Breast epithelium (tissue), 4 donors: Measurements from ENCODE around the gene SS18L1. TPM values are rescaled to one million over a fixed set of nuclear protein-coding genes. Genes with fewer than 3 reads are reported as not detected.

Source experiments
- DNase-seq, 2 donors: peaks; one replicate each; pipeline ENCODE4 v3.0.0-alpha.2; 2019; ENCODE audit warnings: low spot score in 2 of 2
- H3K27ac ChIP-seq, 2 donors: fragments of 200-600 bp; sonication (generic) in 1 of 2; one replicate each; pipeline ENCODE4 v1.5.1; 2016 to 2019; ENCODE audit warnings: mild to moderate bottlenecking in 1 of 2
- H3K27me3 ChIP-seq, 2 donors: fragments of 200-600 bp; sonication (generic) in 1 of 2; one replicate each; pipeline versions ENCODE4 v1.5.1 to v1.6.0; 2017 to 2019; ENCODE audit warnings: control low read depth in 1 of 2, mild to moderate bottlenecking in 1 of 2
- H3K36me3 ChIP-seq: fragments of 200-600 bp; one replicate; pipeline ENCODE4 v1.5.1; 2019
- H3K4me1 ChIP-seq, 2 donors: fragments of 200-600 bp; sonication (generic); one replicate each; pipeline ENCODE4 v1.5.1; 2016 to 2019; ENCODE audit warnings: control low read depth in 1 of 2
- H3K4me3 ChIP-seq, 3 donors: fragments of 200-600 bp; sonication (generic); 1 replicate in 2 of 3; 2 replicates in 1 of 3; pipeline ENCODE4 v1.5.1; 2016 to 2019; ENCODE audit warnings: mild to moderate bottlenecking in 3 of 3, moderate library complexity in 2 of 3
- H3K9me3 ChIP-seq, 2 donors: fragments of 200-600 bp; sonication (generic) in 1 of 2; one replicate each; pipeline ENCODE4 v1.5.1; 2016 to 2019; ENCODE audit warnings: control low read depth in 1 of 2
- POLR2A ChIP-seq: fragments of 450-650 bp; IDR thresholded peaks from one replicate; pipeline ENCODE4 v1.6.1; 2016; ENCODE audit warnings: antibody characterized with exemption, mild to moderate bottlenecking, moderate library complexity
- POLR2AphosphoS5 ChIP-seq, 3 donors: sonication (generic); formaldehyde crosslinking; IDR thresholded peaks; one replicate each; pipeline ENCODE4 v1.6.1; 2017; ENCODE audit warnings: antibody characterized with exemption in 3 of 3
- intact Hi-C: fragments of 100-400 bp; cut with DNase I; formaldehyde crosslinking; loops from one replicate; pipeline ENCODE4 v1.15.1; 2023; ENCODE audit warnings: low total_unique reads
- total RNA-seq, 3 donors: library from RNA; depleted of rRNA; stranded (reverse); fragments of >200 nt; gene quantifications; one replicate each; pipeline ENCODE4 v1.1.0, GENCODE V29; 2016
- TF ChIP-seq, protein P1 (sequence below), 3 donors: fragments of 450-650 bp; IDR thresholded peaks; one replicate each; pipeline ENCODE4 v1.5.1; 2016 to 2017; ENCODE audit warnings: antibody characterized with exemption in 3 of 3, mild to moderate bottlenecking in 3 of 3, moderate library complexity in 3 of 3

SS18L1 gene
- total RNA-seq, 3 donors from 2014 or later, result 12.5 to 18.4 (median 14.4) TPM

DNA sequence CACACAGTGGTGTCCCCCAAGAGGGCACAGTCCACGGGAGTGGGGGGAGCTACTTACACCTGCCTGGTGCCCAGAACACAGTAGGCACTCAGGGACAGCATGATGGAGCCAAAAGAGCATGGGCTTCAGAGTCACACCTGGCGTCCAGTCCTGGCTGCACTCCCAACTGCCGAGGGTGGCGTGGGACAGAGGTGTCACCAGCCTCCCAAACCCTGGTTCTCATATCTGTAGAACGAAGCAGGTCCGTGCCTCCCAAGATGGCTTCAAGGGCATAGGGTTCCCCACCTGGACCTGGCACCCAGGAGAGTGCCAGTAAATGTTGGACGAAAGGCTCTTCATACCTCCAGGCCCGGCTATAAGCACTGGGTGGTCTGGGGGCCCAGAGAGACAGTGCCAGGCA, 67.6 kb downstream of the SS18L1 start:
- Histone ChIP-seq H3K4me1 (no peaks in the 10 kb centered on the region), H3K27ac (no peak overlapping the region), H3K9me3 (no peaks in the 10 kb centered on the region), H3K27me3 (peaks cover 6 to 51% of the 10 kb centered on the region in 2 donors), H3K36me3 (no peaks in the 10 kb centered on the region), H3K4me3 (no peak overlapping the region)
- DNase-seq, result no peak
- intact Hi-C loops, result no loop called here
- no peak for TF ChIP-seq POLR2A
- TF ChIP-seq, protein P1, sequence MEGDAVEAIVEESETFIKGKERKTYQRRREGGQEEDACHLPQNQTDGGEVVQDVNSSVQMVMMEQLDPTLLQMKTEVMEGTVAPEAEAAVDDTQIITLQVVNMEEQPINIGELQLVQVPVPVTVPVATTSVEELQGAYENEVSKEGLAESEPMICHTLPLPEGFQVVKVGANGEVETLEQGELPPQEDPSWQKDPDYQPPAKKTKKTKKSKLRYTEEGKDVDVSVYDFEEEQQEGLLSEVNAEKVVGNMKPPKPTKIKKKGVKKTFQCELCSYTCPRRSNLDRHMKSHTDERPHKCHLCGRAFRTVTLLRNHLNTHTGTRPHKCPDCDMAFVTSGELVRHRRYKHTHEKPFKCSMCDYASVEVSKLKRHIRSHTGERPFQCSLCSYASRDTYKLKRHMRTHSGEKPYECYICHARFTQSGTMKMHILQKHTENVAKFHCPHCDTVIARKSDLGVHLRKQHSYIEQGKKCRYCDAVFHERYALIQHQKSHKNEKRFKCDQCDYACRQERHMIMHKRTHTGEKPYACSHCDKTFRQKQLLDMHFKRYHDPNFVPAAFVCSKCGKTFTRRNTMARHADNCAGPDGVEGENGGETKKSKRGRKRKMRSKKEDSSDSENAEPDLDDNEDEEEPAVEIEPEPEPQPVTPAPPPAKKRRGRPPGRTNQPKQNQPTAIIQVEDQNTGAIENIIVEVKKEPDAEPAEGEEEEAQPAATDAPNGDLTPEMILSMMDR (IDR thresholded peaks at IDR 0.05), result no peak
- no peak for TF ChIP-seq POLR2AphosphoS5 (IDR thresholded peaks at IDR 0.05)

DNA sequence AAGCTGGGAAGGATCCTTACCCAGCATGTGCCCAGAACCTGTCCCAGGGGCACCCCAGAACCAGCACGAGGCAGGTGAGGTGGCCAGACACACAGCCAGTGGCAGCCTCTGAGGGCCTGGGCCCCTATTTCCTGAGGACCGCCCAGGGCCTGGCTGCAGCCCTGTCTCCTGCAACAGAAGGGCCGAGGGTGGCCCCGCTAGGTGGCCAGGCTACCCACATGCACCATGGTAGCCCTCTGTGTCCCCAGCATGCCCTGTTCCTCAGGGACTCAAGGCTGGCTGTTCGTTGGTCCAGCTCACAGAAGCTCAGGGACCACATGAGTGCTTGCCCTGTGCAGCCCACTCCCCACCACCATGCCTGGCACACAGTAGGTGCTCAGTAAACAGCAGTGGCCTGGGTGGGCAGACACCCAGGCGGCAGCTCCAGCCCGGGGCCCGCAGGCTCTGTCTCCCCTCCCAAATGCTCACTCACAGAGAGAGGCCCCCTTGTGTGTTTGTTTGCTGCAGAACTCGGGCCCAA, 68.3 kb downstream of the SS18L1 start:
- no peak overlapping the region for H3K4me3 ChIP-seq
- H3K4me1 ChIP-seq, result no peaks in the 10 kb centered on the region
- H3K9me3 ChIP-seq, result no peaks in the 10 kb centered on the region
- TF ChIP-seq POLR2AphosphoS5 (IDR thresholded peaks at IDR 0.05) (no peak), POLR2A (no peak)
- TF ChIP-seq, protein P1 (IDR thresholded peaks at IDR 0.05), result no peak
- intact Hi-C loops, result no loop called here
- no peaks in the 10 kb centered on the region for H3K36me3 ChIP-seq
- no peak for DNase-seq
- H3K27me3 ChIP-seq, result peaks cover 6 to 57% of the 10 kb centered on the region in 2 donors
- no peak overlapping the region for H3K27ac ChIP-seq

DNA sequence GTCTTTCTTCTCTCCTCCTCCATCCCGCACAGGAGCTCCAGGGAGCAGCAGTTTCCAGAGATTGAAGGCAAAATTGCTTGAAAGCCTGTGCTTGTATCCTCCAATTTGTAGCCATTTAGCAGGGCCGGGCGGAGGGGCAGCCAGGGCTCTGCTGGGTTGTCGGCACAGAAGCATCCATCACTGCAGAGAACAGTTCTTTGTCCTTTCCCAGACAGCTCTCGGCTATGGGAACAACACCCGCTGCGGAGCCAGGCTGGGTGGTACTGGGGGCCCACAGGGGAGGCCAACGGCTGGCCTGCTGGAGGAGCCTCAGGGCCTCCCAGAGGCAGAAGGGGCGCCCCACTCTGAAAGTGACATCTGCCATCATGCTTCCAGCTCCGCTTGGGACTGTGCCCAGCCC, 68.7 kb downstream of the SS18L1 start:
- intact Hi-C loops, result no loop called here
- DNase-seq, result no peak
- H3K36me3 ChIP-seq, result no peaks in the 10 kb centered on the region
- no peaks in the 10 kb centered on the region for H3K4me1 ChIP-seq
- H3K9me3 ChIP-seq, result no peaks in the 10 kb centered on the region
- TF ChIP-seq POLR2A (no peak), POLR2AphosphoS5 (IDR thresholded peaks at IDR 0.05) (no peak)
- TF ChIP-seq, protein P1 (IDR thresholded peaks at IDR 0.05), result no peak
- peaks cover 7 to 62% of the 10 kb centered on the region in 2 donors for H3K27me3 ChIP-seq
- H3K4me3 ChIP-seq, result no peak overlapping the region
- H3K27ac ChIP-seq, result no peak overlapping the region

DNA sequence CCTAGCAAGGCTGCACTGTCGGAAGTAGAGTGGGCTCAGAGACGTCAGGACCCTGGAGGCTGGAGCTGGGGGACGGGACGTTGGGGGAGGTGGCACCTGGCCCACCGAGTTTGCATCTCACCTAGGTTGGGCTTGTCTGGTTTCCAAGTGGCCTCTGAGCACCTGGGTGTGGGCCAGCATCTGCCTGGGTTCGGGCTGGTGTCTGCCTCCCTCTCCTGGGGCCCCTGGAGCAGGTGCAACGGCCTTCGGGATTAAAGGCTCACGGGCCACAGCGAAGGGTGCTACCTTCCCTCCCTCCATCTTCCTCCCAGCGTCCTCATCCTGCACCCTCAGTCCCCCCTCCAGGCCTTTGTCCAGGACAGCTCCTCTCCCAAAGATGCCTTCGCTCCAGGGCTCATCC, 70.5 kb downstream of the SS18L1 start:
- intact Hi-C loops, result no loop called here
- H3K27ac ChIP-seq, result no peak overlapping the region
- no peak overlapping the region for H3K4me3 ChIP-seq
- no peaks in the 10 kb centered on the region for H3K9me3 ChIP-seq
- H3K27me3 ChIP-seq, result peaks cover 10 to 80% of the 10 kb centered on the region in 2 donors
- DNase-seq, result no peak
- H3K4me1 ChIP-seq, result peaks cover 0 to 2% of the 10 kb centered on the region in 2 donors
- no peaks in the 10 kb centered on the region for H3K36me3 ChIP-seq
- TF ChIP-seq, protein P1 (IDR thresholded peaks at IDR 0.05), result no peak

DNA sequence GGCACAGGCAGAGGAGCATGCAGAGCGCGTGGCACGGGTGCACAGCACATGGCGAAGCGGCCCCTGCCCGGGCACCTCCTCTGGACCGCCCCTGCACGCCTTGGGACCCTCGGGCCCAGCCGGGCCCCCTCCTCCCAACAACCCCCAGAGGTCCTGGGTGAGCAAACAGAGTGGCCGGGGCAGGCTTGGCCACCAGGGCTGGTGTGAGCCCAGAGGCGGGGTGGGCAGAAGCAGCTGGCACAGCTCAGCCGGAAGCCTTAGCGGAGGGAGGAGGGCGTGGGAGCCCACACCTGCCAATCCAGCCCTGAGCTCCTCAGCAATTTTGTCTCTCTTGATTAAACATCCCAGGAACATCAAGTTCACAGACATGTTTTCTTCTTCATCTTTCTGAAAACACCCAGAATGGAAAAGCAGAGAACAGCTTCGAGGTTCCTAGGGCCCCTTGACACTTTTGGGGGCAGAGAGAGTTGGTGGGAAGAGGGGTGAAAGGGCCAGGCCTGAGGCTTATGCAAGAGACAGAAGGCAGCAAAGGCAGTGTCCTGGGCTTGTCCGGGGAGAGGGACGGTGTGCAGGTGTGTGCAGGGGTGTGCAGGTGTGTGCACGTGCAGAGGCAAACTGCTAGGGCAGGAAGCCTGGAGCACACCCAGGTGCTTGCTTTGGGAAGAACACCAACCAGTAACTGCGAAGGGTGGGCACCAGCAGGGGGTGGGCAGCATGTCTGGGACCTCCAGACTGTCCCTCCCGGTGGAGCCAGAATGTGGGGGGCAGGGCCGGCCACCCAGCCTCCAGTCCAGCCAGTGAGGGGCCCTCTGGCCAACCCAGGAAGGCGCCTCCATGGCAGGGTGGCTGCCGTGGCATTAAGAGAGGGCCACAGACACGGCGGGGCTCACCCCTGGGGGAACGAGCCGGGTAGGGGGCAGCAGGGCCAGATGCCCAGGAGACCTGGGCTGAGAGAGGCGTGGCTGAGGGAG, 71.7 kb downstream of the SS18L1 start:
- Histone ChIP-seq H3K4me1 (peaks cover 6 to 8% of the 10 kb centered on the region in 2 donors), H3K4me3 (no peak overlapping the region), H3K36me3 (no peaks in the 10 kb centered on the region), H3K27me3 (peaks cover 10 to 76% of the 10 kb centered on the region in 2 donors), H3K27ac (no peak overlapping the region), H3K9me3 (no peaks in the 10 kb centered on the region)
- intact Hi-C loops, result no loop called here
- DNase-seq, result no peak
- no peak for TF ChIP-seq POLR2A
- TF ChIP-seq, protein P1 (IDR thresholded peaks at IDR 0.05), result no peak
- no peak for TF ChIP-seq POLR2AphosphoS5 (IDR thresholded peaks at IDR 0.05)
